Measurements from ENCODE around the gene SDF2L1. TPM values are rescaled to one million over a fixed set of nuclear protein-coding genes. Genes with fewer than 3 reads are reported as not detected.

Gene SDF2L1
- total and polyA plus RNA-seq, 9 of the 15 experiments (the other 6 are each of a cell fraction or from before 2014, with no cell fraction given), result 15.1 to 989 (median 124) TPM

DNA sequence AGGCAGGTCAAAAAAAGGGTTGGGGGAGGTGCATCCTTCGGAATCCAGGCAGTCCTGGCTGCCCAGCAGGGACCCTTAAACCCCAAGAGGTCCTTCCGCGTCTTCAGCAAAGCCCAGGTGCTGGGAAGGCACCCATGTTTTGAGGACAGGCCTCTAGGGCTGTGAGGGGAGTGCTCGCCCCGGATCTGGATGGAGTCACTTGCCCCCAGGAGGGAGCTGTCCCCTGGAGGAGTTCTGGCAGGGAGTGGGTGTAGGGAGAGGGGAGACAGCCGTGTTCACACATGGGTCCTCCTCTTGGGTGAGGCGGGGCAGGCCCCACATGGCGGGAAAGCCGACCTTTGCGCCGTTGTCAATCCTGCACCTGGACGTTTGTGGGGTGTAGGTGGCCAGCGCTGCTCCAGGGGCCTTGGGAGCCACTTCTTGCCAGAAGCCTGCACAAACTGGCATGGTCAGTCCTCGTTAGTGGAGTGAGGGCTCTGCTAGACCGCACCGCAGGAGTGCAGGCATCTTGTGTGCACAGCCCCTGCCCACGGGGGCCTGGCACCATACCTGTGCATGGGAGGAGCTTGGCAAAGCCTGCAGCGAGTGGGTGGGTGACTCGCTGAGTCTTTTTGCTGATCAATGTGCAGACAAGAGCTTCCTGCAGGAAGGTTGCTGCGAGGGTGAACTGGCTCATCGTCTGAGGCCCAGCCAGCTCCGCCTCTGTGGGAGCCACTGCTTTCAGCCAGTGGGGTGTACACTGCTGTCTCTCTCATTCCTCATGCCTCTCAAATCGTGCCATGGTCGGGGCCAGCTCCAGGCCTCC, 39.7 kb downstream of the SDF2L1 start (continued):
- TF ChIP-seq, protein P1, sequence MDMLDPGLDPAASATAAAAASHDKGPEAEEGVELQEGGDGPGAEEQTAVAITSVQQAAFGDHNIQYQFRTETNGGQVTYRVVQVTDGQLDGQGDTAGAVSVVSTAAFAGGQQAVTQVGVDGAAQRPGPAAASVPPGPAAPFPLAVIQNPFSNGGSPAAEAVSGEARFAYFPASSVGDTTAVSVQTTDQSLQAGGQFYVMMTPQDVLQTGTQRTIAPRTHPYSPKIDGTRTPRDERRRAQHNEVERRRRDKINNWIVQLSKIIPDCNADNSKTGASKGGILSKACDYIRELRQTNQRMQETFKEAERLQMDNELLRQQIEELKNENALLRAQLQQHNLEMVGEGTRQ (CRISPR knock-in tag; IDR thresholded peaks at IDR 0.05), result peak; percentile 12; the same call in 1 of the 2 replicates
- TF ChIP-seq BRCA1 (IDR thresholded peaks at IDR 0.05) (no peak), BRCA1 (CRISPR knock-in tag; IDR thresholded peaks at IDR 0.05) (0 out of 2 replicates have a peak, but pooled peaks have one; percentile 85), ZBTB7A (IDR thresholded peaks at IDR 0.05; ENCODE audit: borderline replicate concordance, control insufficient read depth, low read depth, low read length) (peak; percentile 29; the same call in 1 of the 2 replicates), MYBL2 (IDR thresholded peaks at IDR 0.05; ENCODE audit: low read depth) (no peak), MYBL2 (CRISPR knock-in tag; IDR thresholded peaks at IDR 0.05; ENCODE audit: borderline replicate concordance) (0 out of 2 replicates have a peak, but pooled peaks have one; percentile 23), ZNF263 (CRISPR knock-in tag; IDR thresholded peaks at IDR 0.05; ENCODE audit: borderline replicate concordance) (peak; percentile 45; the same call in 1 of the 2 replicates), ELF1 (tag; IDR thresholded peaks at IDR 0.05) (no peak), POLR2G (IDR thresholded peaks at IDR 0.05; ENCODE audit: low read depth, low read length) (peak; percentile 62), RBFOX2 (IDR thresholded peaks at IDR 0.05; ENCODE audit: low read depth, low read length) (peak; percentile 45), FOXM1 (IDR thresholded peaks at IDR 0.05; ENCODE audit: low read depth) (no peak), FOXM1 (CRISPR knock-in tag; IDR thresholded peaks at IDR 0.05; ENCODE audit: low read depth) (0 out of 2 replicates have a peak, but pooled peaks have one; percentile 59), MBD2 (IDR thresholded peaks at IDR 0.05; ENCODE audit: borderline replicate concordance, low read depth) (no peak), TAF15 (IDR thresholded peaks at IDR 0.05; ENCODE audit: low read depth, low read length) (peak; percentile 74; the same call in 1 of the 2 replicates), WHSC1 (IDR thresholded peaks at IDR 0.05; ENCODE audit: low read length) (peak; percentile 67)
- TF ChIP-seq, protein P2, sequence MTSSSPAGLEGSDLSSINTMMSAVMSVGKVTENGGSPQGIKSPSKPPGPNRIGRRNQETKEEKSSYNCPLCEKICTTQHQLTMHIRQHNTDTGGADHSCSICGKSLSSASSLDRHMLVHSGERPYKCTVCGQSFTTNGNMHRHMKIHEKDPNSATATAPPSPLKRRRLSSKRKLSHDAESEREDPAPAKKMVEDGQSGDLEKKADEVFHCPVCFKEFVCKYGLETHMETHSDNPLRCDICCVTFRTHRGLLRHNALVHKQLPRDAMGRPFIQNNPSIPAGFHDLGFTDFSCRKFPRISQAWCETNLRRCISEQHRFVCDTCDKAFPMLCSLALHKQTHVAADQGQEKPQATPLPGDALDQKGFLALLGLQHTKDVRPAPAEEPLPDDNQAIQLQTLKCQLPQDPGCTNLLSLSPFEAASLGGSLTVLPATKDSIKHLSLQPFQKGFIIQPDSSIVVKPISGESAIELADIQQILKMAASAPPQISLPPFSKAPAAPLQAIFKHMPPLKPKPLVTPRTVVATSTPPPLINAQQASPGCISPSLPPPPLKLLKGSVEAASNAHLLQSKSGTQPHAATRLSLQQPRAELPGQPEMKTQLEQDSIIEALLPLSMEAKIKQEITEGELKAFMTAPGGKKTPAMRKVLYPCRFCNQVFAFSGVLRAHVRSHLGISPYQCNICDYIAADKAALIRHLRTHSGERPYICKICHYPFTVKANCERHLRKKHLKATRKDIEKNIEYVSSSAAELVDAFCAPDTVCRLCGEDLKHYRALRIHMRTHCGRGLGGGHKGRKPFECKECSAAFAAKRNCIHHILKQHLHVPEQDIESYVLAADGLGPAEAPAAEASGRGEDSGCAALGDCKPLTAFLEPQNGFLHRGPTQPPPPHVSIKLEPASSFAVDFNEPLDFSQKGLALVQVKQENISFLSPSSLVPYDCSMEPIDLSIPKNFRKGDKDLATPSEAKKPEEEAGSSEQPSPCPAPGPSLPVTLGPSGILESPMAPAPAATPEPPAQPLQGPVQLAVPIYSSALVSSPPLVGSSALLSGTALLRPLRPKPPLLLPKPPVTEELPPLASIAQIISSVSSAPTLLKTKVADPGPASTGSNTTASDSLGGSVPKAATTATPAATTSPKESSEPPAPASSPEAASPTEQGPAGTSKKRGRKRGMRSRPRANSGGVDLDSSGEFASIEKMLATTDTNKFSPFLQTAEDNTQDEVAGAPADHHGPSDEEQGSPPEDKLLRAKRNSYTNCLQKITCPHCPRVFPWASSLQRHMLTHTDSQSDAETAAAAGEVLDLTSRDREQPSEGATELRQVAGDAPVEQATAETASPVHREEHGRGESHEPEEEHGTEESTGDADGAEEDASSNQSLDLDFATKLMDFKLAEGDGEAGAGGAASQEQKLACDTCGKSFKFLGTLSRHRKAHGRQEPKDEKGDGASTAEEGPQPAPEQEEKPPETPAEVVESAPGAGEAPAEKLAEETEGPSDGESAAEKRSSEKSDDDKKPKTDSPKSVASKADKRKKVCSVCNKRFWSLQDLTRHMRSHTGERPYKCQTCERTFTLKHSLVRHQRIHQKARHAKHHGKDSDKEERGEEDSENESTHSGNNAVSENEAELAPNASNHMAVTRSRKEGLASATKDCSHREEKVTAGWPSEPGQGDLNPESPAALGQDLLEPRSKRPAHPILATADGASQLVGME (CRISPR knock-in tag; IDR thresholded peaks at IDR 0.05), result 0 out of 2 replicates have a peak, but pooled peaks have one; percentile 9
- TF ChIP-seq, protein P3, sequence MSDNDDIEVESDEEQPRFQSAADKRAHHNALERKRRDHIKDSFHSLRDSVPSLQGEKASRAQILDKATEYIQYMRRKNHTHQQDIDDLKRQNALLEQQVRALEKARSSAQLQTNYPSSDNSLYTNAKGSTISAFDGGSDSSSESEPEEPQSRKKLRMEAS (CRISPR knock-in tag; IDR thresholded peaks at IDR 0.05), result peak; percentile 48
- TF ChIP-seq, protein P4, sequence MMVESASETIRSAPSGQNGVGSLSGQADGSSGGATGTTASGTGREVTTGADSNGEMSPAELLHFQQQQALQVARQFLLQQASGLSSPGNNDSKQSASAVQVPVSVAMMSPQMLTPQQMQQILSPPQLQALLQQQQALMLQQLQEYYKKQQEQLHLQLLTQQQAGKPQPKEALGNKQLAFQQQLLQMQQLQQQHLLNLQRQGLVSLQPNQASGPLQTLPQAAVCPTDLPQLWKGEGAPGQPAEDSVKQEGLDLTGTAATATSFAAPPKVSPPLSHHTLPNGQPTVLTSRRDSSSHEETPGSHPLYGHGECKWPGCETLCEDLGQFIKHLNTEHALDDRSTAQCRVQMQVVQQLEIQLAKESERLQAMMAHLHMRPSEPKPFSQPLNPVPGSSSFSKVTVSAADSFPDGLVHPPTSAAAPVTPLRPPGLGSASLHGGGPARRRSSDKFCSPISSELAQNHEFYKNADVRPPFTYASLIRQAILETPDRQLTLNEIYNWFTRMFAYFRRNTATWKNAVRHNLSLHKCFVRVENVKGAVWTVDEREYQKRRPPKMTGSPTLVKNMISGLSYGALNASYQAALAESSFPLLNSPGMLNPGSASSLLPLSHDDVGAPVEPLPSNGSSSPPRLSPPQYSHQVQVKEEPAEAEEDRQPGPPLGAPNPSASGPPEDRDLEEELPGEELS (CRISPR knock-in tag; IDR thresholded peaks at IDR 0.05; ENCODE audit: borderline replicate concordance), result no peak
